Measurements from ENCODE around the gene PIGQ.

Gene PIGQ

DNA sequence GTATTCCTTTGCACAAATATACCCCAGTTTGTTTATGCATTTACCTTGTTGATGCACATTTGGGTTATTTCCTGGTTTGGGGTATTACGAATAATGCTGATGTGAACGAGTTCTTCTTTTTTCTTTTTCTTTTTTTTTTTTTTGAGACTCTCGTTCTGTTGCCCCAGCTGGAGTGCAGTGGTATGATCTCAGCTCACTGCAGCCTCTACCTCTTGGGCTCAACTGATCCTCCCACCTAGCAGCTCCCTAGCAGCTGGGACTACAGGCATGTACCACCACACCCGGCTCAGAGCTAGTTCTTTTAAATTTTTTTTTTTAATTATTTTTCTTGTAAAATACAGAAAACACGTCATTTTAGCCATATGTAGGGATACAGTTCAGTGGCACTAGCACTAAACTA is 34.2 kb downstream of the PIGQ start:
- Histone ChIP-seq H3K27me3 (ENCODE audit: control insufficient read depth, insufficient read depth, low read length) (no peaks in the 10 kb centered on the region), H3K4me1 (no peaks in the 10 kb centered on the region), H3K4me3 (ENCODE audit: low read depth, low read length) (no peak overlapping the region), H3K9me3 (ENCODE audit: control insufficient read depth, low read length) (no peaks in the 10 kb centered on the region), H3K9ac (no peak overlapping the region), H3K36me3 (ENCODE audit: control insufficient read depth, insufficient read depth, low read length) (no peaks in the 10 kb centered on the region), H3K27ac (no peak overlapping the region), H3K4me2 (ENCODE audit: low read length) (no peak overlapping the region), H2AFZ (no peak overlapping the region), H3K79me2 (peaks cover 56% of the 10 kb centered on the region)
- TF ChIP-seq CTCF (IDR thresholded peaks at IDR 0.05): no peak

DNA sequence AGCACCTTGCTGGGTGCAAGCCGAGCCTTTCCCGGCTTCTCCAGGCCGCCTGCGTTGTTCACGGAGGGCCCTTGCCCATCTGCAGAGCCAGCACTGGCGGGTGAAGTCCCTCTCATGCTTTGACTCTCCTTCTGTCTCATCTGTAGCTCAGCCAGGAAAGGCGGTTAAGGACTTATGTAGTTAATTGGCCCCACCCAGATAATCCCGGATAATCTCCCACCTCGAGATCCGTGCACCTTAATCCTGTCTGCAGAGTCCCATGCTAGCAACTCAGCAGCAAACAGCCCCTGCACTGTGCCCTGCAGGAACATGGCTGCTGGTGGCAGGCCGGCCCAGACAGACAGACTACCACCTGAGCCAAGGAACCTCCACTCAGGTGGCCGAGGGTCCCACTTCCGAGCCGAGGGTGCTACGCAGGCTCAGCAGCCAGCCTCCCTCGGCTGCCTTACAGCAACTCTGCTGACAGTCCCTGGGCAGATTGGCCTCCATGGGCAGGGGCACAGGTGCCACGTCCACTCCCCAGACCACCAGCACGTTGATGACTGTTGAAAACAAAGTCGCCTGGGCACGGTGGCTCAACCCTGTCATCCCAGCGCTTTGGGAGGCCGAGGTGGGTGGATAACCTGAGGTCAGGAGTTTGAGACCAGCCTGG is 37.0 kb downstream of the PIGQ start:
- peaks cover 63% of the 10 kb centered on the region for H3K79me2 ChIP-seq
- H3K9ac ChIP-seq: no peak overlapping the region
- H3K4me1 ChIP-seq: no peaks in the 10 kb centered on the region
- no peak overlapping the region for H3K4me3 ChIP-seq (ENCODE audit: low read depth, low read length)
- no peak overlapping the region for H2AFZ ChIP-seq
- H3K9me3 ChIP-seq (ENCODE audit: control insufficient read depth, low read length): no peaks in the 10 kb centered on the region
- no peaks in the 10 kb centered on the region for H3K36me3 ChIP-seq (ENCODE audit: control insufficient read depth, insufficient read depth, low read length)
- H3K4me2 ChIP-seq (ENCODE audit: low read length): no peak overlapping the region
- TF ChIP-seq CTCF (IDR thresholded peaks at IDR 0.05): no peak
- no peaks in the 10 kb centered on the region for H3K27me3 ChIP-seq (ENCODE audit: control insufficient read depth, insufficient read depth, low read length)
- no peak overlapping the region for H3K27ac ChIP-seq

- TF ChIP-seq CTCF (IDR thresholded peaks at IDR 0.05): no peak
- Histone ChIP-seq H3K27ac (no peak overlapping the region), H3K27me3 (ENCODE audit: control insufficient read depth, insufficient read depth, low read length) (no peaks in the 10 kb centered on the region), H3K4me3 (ENCODE audit: low read depth, low read length) (no peak overlapping the region), H3K4me2 (ENCODE audit: low read length) (no peak overlapping the region), H3K36me3 (ENCODE audit: control insufficient read depth, insufficient read depth, low read length) (no peaks in the 10 kb centered on the region), H2AFZ (no peak overlapping the region), H3K9ac (no peak overlapping the region), H3K79me2 (peaks cover 58% of the 10 kb centered on the region), H3K4me1 (no peaks in the 10 kb centered on the region), H3K9me3 (ENCODE audit: control insufficient read depth, low read length) (no peaks in the 10 kb centered on the region)
Measured at GRCh38 chr16:608019-608418, 38.3 kb downstream of the PIGQ start.

- Histone ChIP-seq H2AFZ (no peak overlapping the region), H3K4me2 (ENCODE audit: low read length) (no peak overlapping the region), H3K27ac (no peak overlapping the region), H3K79me2 (peaks cover 57% of the 10 kb centered on the region), H3K36me3 (ENCODE audit: control insufficient read depth, insufficient read depth, low read length) (no peaks in the 10 kb centered on the region), H3K4me1 (no peaks in the 10 kb centered on the region), H3K9me3 (ENCODE audit: control insufficient read depth, low read length) (no peaks in the 10 kb centered on the region), H3K4me3 (ENCODE audit: low read depth, low read length) (no peak overlapping the region), H3K9ac (no peak overlapping the region), H3K27me3 (ENCODE audit: control insufficient read depth, insufficient read depth, low read length) (no peaks in the 10 kb centered on the region)
- TF ChIP-seq CTCF (IDR thresholded peaks at IDR 0.05): no peak
Measured at GRCh38 chr16:609316-609715, 39.5 kb downstream of the PIGQ start.

DNA sequence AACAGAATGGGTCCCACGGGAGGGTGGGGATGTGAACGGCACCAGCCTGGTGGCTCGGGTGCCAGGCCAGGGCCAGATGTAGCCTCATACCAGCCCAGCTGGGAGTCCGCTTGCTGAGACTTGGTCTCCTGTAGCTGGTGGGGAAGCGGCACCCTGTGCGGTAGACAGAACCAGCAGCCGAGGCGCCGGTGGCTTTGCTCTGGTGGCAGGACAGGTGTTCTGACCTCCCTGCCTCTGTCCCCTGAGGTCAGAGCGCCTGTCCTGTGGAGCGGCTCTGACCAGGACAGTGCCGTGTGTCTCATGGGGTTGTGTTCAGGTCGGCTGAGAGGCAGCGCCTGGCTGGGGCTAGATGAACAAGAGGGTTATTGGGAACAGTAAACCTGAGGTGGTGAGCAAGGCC is 40.2 kb downstream of the PIGQ start:
- no peak overlapping the region for H3K9ac ChIP-seq
- H3K27ac ChIP-seq: no peak overlapping the region
- no peaks in the 10 kb centered on the region for H3K9me3 ChIP-seq (ENCODE audit: control insufficient read depth, low read length)
- no peaks in the 10 kb centered on the region for H3K27me3 ChIP-seq (ENCODE audit: control insufficient read depth, insufficient read depth, low read length)
- no peak for TF ChIP-seq CTCF (IDR thresholded peaks at IDR 0.05)
- no peak overlapping the region for H2AFZ ChIP-seq
- no peaks in the 10 kb centered on the region for H3K4me1 ChIP-seq
- peaks cover 54% of the 10 kb centered on the region for H3K79me2 ChIP-seq
- H3K4me3 ChIP-seq (ENCODE audit: low read depth, low read length): no peak overlapping the region
- H3K4me2 ChIP-seq (ENCODE audit: low read length): no peak overlapping the region
- no peaks in the 10 kb centered on the region for H3K36me3 ChIP-seq (ENCODE audit: control insufficient read depth, insufficient read depth, low read length)

Measured in parathyroid adenoma (tissue), 2 donors.